Stimulated activated naive CD4-positive, alpha-beta T cell (primary cell): Measurements from ENCODE around the gene PRDM13.
"Not testable (repeated sequence)": the region's sequence is repeated elsewhere in the genome, so short reads cannot be mapped to it uniquely, and the experiment has no call there.

ENCODE experiments used
- DNase-seq, 6 experiments: peaks; one replicate each; lab custom pipeline; 2025; lab: John Stamatoyannopoulos, UW

The PRDM13 gene

DNA sequence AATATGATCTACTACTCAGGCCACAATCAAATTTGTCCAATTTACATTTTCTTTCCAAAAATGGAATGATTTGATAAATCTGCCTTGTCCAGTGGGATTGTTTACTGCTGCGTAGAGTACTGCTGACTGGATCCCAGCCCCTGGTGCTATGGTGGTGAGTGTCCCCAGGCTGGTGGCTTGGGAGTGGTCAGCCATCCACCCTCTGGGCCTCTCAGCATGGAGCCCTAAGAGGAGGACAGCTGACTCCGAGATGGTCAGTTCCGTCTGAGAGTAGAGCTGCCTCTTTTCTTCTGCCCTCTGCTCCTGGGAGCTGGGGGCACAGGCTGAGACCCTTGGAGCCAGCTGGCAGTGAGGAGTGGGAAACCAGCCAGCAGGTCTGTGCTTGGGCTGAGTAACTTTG is 22.7 kb downstream of the PRDM13 start:
- no peak for DNase-seq

DNA sequence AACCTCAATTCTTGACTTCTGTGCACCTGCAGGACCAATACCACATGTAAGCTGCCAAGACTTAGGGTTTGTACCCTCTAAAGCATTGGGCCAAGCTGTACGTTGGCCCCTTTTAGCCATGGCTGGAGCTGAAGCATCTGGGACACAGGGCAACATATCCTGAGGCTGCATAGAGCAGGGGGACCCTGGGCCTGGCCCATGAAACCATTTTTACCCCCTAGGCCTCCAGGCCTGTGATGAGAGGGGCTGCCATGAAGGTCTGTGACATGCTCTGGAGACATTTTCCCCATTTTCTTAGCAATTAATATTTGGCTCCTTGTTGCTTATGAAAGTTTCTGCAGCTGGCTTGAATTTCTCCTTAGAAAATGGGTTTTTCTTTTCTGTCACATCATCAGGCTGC is 31.0 kb downstream of the PRDM13 start:
- DNase-seq = no peak

DNA sequence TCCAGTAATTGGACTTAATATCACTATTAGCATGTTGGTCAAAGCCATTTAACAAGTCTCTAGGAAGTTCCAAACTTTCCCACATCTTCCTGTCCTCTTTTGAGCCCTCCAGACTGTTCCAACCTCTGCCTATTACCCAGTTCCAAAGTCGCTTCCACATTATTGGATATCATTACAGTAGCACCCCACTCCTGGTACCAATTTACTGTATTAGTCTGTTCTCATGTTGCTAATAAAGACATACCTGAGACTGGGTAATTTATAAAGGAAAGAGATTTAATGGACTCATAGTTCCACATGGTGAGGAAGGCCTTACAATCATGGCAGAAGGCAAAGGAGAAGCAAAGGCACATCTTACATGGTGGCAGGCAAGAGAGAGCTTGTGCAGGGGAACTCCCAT is 31.7 kb downstream of the PRDM13 start:
- not testable (repeated sequence) for DNase-seq

DNA sequence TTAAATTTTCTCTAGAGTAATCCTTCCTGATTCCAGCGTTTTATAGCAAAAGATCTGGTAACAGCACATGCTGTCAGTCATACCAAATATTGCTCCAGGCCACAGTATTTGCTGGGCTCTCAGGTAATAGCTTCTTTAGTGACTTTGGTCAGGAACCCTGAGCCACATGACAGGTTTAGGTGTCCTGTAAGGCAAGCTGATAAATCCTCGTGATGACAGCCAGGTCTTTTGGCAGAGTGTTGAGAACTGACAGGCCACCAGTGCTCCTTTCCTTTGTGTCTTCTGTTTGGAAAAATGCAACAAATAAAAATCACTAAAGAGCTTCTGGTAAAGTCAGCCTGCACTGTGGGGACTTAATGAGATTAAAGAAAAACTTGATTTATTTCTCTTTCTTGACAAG is 34.6 kb downstream of the PRDM13 start:
- DNase-seq = no peak

DNA sequence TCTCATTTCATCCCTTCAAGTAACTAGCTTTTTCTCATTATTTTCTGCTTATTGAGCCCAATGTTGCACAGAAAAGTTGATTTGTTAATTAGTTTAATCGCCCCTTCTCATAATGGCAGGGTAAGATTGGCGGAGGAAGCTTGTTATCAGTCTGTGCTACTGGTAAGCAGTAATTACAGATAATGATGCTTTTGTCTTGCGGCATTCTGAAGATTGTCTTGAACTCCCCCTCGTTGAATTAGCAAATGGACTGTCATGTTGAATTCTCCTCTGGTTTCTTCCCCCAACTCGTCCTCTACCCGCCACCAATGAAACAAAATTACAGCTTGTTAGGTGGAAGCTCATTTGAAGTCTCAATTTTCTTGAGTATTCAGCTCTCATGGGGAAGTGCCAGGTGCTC is 39.4 kb downstream of the PRDM13 start:
- DNase-seq = no peak

DNA sequence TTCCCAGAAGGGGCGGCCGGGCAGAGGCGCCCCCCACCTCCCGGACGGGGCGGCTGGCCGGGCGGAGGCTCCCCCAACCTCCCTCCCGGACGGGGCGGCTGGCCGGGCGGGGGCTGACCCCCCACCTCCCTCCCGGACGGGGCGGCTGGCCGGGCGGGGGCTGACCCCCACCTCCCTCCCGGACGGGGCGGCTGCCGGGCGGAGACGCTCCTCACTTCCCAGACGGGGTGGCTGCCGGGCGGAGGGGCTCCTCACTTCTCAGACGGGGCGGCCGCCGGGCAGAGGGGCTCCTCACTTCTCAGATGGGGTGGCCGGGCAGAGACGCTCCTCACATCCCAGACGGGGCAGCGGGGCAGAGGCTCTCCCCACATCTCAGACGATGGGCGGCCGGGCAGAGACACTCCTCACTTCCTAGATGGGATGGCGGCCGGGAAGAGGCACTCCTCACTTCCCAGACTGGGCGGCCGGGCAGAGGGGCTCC is 43.5 kb downstream of the PRDM13 start:
- not testable (repeated sequence) for DNase-seq

DNA sequence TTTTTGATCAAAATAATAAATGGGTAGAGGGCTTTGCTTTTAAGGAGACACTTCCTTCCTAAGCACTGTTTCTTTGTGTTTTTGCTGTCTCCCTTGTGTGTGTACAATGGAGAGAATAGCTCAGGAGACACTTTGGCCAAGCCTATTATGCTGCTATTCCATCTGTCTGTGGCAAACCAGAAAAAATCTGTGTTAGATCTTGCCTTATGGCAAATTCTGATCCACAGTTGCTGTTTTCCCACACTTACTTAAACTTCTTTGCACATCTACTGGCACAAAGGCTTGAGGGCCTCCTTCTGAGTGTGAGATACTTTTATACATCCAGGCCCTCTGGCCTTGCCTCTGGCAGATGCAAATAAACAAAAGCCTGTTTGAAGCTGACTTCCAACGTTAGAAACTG is 53.6 kb downstream of the PRDM13 start:
- no peak for DNase-seq

DNA sequence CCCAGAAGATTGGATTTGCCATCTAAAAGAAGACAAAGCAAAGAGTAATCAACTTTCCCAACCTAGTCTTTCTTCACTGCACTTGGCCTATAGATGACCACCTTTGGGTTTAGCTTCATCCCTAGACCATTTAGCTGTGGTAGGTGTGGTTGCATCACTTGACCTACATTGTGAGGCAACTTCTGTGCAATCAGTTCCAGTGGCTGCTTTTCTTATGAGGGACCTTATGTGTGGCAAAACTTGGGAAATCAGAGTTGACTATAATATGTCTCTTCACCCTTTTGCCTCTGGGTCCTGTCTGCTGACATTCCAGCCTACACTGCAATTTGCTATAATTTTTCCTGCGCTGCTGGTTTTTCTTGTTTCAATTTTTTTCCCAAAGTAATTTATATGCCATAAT is 55.2 kb downstream of the PRDM13 start:
- DNase-seq = no peak

DNA sequence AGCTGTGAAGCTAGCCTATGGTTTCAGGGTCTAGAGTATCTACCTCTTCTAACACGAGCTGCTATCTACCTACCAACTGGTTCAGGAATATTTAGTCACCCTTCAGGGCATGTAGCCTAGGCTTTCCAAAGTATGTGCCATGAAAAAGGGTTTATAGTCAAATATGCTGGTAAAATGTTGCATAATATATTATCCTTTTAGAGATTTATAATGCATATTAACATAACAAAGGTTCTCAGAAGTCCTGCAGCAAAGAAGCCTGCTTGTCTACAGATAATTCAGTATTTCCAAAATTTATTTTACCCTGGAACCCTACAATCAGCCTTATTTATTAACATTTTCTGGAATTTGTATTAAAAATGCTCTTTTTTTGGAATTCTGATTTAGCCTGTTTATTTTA is 56.0 kb downstream of the PRDM13 start:
- no peak for DNase-seq
